ENCODE measurements around the gene POP5. TPM values are rescaled to one million over a fixed set of nuclear protein-coding genes. Genes with fewer than 3 reads are reported as not detected.

The POP5 gene
- polyA plus RNA-seq, 3 donors: 57.2 to 78.7 (median 61.2) TPM

DNA sequence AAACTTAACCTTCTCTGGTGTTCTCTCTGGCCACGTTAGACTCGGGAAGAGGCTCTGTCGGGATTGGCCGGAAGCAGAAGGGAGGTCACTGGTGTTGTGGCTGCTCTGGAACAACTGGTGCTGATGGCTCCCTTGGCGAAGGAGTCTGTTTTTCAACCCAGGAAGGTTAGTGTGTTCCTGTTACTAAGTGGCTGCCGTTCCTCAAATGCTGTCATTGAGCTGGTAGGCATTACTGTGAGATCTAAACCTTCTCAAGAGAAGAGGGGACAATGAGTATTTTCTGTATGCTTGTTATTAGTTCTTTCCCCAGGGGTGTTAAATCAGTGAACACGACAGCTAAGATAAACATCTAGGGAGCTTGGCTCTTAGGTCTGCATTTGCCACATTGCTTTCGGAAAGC, 18.3 kb downstream of the POP5 start:
- Histone ChIP-seq H3K4me2 (replicated peaks; ENCODE audit: extremely low read depth, low read length, poor library complexity, severe bottlenecking) (no peak overlapping the region), H3K79me2 (ENCODE audit: insufficient read depth, low read length) (peaks cover 11% of the 10 kb centered on the region), H3K9ac (ENCODE audit: insufficient read depth, low read length, poor library complexity, severe bottlenecking) (no peak overlapping the region), H4K20me1 (ENCODE audit: insufficient read depth, low read length) (peaks cover 80% of the 10 kb centered on the region), H2AFZ (ENCODE audit: insufficient read depth, low read depth, low read length, poor library complexity, severe bottlenecking) (no peak overlapping the region), H3K36me3 (replicated peaks in 1 of 2; ENCODE audit: control insufficient read depth in 1 of 2, insufficient read depth in 2 of 2, low read length in 2 of 2) (peaks cover 83 to 93% of the 10 kb centered on the region in 2 donors), H3K27ac (ENCODE audit: low read depth in 1 of 2, low read length in 2 of 2) (no peak overlapping the region), H3K9me3 (replicated peaks in 1 of 2; ENCODE audit: control insufficient read depth in 1 of 2, insufficient read depth in 1 of 2, low read length in 2 of 2) (no peaks in the 10 kb centered on the region), H3K4me1 (ENCODE audit: control insufficient read depth in 1 of 2, insufficient read depth in 2 of 2, low read length in 2 of 2) (no peaks in the 10 kb centered on the region), H3K4me3 (replicated peaks in 1 of 3; ENCODE audit: low read depth in 2 of 3, low read length in 3 of 3) (no peak overlapping the region), H3K27me3 (ENCODE audit: control insufficient read depth in 2 of 2, insufficient read depth in 2 of 2, low read length in 2 of 2) (no peaks in the 10 kb centered on the region)
- H3K9me3 Mint-ChIP-seq: no peaks in the 10 kb centered on the region
- DNase-seq: no peak
- H3K27me3 Mint-ChIP-seq (ENCODE audit: low read depth in 3 of 3): no peaks in the 10 kb centered on the region
- intact Hi-C loops (cut with micrococcal nuclease): no loop called here
- 98% methylated on average over 6 of the region's 8 CpGs for WGBS (ENCODE audit: insufficient coverage)
- peak overlapping the region in 1 of 7 donors; percentile 57 for H3K27ac Mint-ChIP-seq
- peaks cover 82 to 97% of the 10 kb centered on the region in 2 donors for H3K36me3 Mint-ChIP-seq
- TF ChIP-seq, protein P1, sequence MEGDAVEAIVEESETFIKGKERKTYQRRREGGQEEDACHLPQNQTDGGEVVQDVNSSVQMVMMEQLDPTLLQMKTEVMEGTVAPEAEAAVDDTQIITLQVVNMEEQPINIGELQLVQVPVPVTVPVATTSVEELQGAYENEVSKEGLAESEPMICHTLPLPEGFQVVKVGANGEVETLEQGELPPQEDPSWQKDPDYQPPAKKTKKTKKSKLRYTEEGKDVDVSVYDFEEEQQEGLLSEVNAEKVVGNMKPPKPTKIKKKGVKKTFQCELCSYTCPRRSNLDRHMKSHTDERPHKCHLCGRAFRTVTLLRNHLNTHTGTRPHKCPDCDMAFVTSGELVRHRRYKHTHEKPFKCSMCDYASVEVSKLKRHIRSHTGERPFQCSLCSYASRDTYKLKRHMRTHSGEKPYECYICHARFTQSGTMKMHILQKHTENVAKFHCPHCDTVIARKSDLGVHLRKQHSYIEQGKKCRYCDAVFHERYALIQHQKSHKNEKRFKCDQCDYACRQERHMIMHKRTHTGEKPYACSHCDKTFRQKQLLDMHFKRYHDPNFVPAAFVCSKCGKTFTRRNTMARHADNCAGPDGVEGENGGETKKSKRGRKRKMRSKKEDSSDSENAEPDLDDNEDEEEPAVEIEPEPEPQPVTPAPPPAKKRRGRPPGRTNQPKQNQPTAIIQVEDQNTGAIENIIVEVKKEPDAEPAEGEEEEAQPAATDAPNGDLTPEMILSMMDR (IDR thresholded peaks at IDR 0.05): no peak
- no peaks in the 10 kb centered on the region for H3K4me1 Mint-ChIP-seq
- no peak overlapping the region for H3K4me3 Mint-ChIP-seq

DNA sequence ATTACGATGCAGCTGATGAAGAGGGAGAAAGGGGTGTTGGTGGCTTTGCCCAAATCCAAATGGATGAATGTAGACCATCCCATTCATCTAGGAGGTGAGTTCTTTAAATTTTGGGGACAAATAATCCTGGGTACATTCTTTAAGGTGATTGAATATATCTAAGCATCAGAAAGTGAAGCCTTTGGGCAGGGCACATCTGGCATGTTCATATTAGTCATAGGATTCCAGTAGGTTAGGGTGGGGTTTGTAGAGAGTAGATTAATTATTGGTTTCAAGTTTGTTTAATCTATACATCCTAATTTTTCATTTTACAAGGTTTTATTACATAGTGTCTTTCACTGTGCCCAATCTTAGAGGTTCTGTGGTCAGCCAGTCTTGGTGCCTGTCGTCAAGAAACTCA, 23.6 kb downstream of the POP5 start:
- Mint-ChIP-seq H3K4me1 (peaks cover 1% of the 10 kb centered on the region), H3K27ac (no peak overlapping the region), H3K4me3 (no peak overlapping the region), H3K27me3 (ENCODE audit: low read depth in 3 of 3) (no peaks in the 10 kb centered on the region), H3K9me3 (no peaks in the 10 kb centered on the region), H3K36me3 (peaks cover 67 to 90% of the 10 kb centered on the region in 2 donors)
- no peaks in the 10 kb centered on the region for H3K27me3 ChIP-seq (ENCODE audit: control insufficient read depth in 2 of 2, insufficient read depth in 2 of 2, low read length in 2 of 2)
- no peaks in the 10 kb centered on the region for H3K9me3 ChIP-seq (replicated peaks in 1 of 2; ENCODE audit: control insufficient read depth in 1 of 2, insufficient read depth in 1 of 2, low read length in 2 of 2)
- intact Hi-C loops (cut with micrococcal nuclease): no loop called here
- peaks cover 1 to 5% of the 10 kb centered on the region in 2 donors for H3K4me1 ChIP-seq (ENCODE audit: control insufficient read depth in 1 of 2, insufficient read depth in 2 of 2, low read length in 2 of 2)
- no peak overlapping the region for H3K4me2 ChIP-seq (replicated peaks; ENCODE audit: extremely low read depth, low read length, poor library complexity, severe bottlenecking)
- TF ChIP-seq, protein P1 (IDR thresholded peaks at IDR 0.05): no peak
- peaks cover 78 to 93% of the 10 kb centered on the region in 2 donors for H3K36me3 ChIP-seq (replicated peaks in 1 of 2; ENCODE audit: control insufficient read depth in 1 of 2, insufficient read depth in 2 of 2, low read length in 2 of 2)
- H3K9ac ChIP-seq (ENCODE audit: insufficient read depth, low read length, poor library complexity, severe bottlenecking): no peak overlapping the region
- peaks cover 80% of the 10 kb centered on the region for H4K20me1 ChIP-seq (ENCODE audit: insufficient read depth, low read length)
- H3K79me2 ChIP-seq (ENCODE audit: insufficient read depth, low read length): peaks cover 36% of the 10 kb centered on the region
- no peak for DNase-seq
- no peak overlapping the region for H3K27ac ChIP-seq (ENCODE audit: low read depth in 1 of 2, low read length in 2 of 2)
- H3K4me3 ChIP-seq (replicated peaks in 1 of 3; ENCODE audit: low read depth in 2 of 3, low read length in 3 of 3): no peak overlapping the region
- no CpG with 5 or more reads among the region's 2 CpGs for WGBS (ENCODE audit: insufficient coverage)
- H2AFZ ChIP-seq (ENCODE audit: insufficient read depth, low read depth, low read length, poor library complexity, severe bottlenecking): no peak overlapping the region

Measured in CD14-positive monocyte (primary cell).